Eye (tissue), 1 donor: ENCODE measurements around the gene PAFAH1B1.
A peak's percentile ranks its signal among the peaks of the same experiment; 100 is the strongest.
"Not testable (repeated sequence)": the region's sequence is repeated elsewhere in the genome, so short reads cannot be mapped to it uniquely, and the experiment has no call there.

Experiments used
- DNase-seq: peaks from one replicate; pipeline ENCODE4 v3.0.0-alpha.2; 2015

The PAFAH1B1 gene

GRCh38 chr17:2690165-2691068 is 97.0 kb downstream of the PAFAH1B1 start:
- peak; percentile 47 for DNase-seq

- DNase-seq, result no peak
These were observed 97.8 kb downstream of the PAFAH1B1 start for GRCh38 chr17:2691069-2691871.

DNA sequence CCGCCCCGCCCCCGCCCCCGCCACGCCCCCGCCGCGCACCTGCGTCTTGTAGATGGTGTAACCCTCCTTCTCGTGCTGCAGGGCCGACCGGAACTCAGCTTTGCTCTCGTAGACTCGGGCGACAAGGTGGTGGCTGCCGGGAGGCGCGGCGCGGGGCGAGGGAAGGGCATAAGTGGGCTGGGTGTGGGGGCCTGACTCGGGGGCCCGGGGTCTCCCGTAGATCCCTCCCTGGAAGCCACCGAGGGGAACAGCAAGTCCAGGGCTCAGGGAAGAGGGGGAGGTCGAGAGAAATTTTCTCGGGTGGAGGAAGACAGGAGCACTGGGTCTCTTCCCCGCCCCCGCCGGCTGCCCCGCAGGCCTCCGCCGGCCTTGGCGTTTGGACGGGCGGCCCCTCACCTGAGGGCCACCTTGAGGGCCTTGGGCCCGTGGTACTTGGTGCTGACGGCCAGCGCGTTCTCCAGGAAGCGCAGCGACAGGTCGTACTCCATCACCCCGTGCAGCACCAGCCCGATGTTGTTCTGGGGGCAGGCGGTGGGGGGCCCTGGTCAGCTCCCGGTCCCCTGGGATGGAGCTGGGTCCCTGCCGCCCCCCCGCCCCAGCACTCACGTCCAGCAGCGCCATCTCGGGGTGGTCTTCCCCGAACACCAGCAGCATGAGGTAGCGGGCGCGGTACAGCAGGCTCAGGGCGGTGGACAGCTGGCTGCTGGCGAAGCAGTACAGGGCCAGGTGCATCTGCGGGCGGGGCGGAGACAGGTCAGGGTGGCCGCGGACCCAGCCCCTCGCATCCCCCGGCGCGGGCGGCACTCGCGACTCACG is 98.7 kb downstream of the PAFAH1B1 start:
- DNase-seq, result no peak

GRCh38 chr17:2692781-2693135 is 99.3 kb downstream of the PAFAH1B1 start:
- DNase-seq, result no peak

DNA sequence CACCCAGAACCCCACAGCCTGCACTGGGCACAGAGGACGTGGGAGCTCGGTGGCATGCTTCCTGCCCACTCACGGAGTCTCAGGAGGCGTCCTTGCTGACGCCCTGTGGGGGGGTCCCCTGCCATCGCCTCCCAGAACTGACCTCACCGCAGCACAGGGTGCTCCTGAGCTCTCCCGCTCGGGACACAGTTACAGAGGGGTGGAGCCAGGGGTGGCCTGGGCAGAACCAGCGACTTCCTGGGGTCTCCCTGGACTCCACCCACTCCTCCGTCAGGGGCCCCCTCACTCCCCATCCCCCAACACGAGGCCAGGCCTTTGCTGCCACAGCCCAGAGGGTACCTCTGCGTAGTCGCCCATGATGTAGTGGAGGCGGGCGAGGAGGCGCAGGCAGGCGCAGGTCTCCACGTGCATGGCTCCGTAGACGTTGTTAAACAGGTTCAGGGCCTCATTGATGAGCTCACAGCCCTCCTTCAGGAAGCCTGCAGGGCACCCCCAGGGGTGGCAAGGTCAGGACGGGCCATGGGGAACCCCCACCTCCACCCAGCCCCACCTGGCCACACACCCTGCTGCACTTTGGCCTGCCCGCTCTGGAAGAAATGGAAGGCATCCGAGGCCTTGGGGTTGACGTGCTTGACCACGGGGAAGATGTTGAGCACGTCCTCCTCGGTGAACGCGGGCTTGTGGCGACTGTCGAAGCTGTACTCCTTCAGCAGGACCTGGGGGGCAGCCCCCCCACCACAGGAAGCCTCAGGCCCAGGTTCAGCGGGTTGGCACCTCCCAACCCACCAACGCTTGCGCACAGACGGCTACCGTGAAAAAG is 100.3 kb downstream of the PAFAH1B1 start:
- DNase-seq, result no peak

DNA sequence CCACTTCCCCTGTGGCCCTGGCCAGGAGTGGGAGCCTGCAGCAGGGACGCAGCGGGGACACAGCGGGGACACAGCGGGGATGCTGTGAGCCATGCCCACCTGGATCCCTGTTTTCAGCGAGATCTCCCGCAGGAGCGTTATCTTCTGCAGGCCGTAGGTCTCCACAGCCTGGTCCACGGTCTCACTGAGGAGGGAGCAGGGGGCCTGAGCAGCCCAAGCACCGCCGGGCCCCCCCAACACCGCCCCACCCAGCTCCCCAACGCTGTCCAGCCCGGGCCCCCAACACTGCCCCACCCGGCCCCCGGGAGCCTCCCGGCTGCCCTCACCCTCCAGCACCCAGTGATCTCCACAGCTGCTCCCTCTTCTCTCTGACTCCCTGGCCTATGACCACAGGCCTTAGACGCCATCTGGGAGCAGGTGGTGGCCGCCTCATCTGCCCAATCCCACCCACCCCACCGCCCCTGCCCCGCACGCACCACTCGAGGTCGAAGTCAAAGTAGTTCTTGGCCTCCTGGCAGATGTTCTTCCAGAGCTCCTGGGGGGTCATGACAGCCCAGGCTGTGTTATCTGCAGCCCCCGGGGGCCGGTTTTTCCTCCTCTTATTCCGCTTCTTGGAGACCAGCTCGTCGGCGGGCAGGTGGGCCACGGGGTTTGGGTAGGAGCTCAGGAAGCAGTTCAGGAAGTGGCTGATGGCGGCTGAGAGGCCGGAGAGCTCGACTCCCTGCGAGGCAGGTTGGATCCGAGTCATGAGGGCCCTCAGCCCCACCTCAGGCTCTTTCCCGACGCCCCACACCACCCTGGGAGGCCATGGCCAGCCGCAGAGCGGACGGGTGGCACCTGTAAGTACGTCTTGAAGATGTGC is 101.2 kb downstream of the PAFAH1B1 start:
- DNase-seq, result no peak

DNA sequence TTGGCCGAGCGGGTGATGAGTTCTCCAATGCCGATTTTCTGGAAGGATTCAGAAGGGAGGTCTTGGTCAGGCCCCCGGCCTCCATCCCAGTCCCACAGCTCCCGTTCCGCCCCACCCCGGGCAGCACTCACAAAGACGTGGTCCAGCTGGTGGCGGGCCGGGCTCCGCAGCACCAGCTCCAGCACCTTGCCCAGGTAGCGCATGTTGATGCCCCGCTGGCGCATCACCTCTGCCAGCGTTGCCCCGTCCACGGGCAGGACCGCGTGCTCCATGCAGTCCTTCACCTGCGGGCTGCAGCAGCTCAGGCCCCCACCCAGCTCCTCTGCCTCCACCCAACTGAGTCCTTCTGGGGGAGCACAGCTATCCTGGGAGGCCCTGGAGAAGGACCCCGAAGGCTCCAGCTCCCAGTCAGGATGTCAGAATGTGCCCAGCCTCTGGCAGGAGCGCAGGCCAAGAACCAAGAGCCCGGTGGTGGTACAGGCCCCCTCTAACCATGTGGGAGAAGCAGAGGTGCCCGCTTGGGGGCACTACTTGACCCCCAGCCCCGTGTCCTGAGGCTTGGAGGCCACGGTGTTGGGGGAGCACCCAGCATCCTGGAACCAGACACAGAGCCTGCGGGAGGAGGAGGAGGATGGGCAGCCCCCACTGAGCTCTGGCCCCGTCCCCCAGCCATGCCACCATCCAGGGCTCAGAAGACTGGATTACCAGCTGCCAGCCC is 101.9 kb downstream of the PAFAH1B1 start:
- DNase-seq, result no peak

DNA sequence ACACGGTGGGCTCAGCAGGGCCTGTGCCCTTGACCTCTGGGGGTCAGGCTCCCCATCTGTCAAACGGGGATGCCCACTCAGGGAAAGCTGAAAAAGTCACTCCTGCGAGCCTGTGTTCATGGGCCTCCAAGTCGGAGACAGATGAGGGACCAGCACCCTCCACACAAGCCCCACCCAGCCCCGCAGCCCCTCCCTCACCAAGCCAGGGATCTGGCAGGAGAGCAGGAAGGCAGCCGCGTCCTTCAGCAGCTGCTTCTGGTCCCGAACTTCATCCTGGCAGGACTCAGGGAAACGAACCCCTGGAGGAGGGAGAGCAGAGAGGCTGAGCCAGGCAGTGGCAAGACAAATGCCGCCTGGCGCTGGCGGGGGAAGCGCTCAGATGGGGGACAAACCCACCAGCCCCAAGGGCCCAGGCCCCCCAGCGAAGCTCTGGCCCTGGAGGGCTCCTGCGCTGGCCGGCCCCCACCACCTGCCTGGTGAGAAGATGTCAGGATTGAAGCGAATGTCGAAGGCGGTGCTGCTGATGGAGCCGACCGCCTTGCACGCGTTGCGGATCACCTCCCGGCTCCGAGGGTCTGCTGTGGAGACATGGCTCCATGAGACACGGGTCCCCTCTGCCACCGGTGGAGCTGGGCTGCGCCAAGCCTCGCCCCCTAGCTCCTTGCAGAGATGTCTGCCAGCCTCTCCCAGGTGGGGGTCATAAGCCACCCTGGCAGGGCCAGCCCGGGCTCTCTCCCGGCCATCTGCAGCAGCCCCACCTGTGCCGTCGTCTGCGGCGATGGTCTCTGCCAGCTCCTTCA is 102.7 kb downstream of the PAFAH1B1 start:
- no peak for DNase-seq

GRCh38 chr17:2697611-2698162 is 104.2 kb downstream of the PAFAH1B1 start:
- DNase-seq, result no peak

GRCh38 chr17:2699216-2699805 is 105.9 kb downstream of the PAFAH1B1 start:
- DNase-seq, result not testable (repeated sequence)

- DNase-seq, result no peak
These were observed 106.6 kb downstream of the PAFAH1B1 start for GRCh38 chr17:2700030-2700490.

DNA sequence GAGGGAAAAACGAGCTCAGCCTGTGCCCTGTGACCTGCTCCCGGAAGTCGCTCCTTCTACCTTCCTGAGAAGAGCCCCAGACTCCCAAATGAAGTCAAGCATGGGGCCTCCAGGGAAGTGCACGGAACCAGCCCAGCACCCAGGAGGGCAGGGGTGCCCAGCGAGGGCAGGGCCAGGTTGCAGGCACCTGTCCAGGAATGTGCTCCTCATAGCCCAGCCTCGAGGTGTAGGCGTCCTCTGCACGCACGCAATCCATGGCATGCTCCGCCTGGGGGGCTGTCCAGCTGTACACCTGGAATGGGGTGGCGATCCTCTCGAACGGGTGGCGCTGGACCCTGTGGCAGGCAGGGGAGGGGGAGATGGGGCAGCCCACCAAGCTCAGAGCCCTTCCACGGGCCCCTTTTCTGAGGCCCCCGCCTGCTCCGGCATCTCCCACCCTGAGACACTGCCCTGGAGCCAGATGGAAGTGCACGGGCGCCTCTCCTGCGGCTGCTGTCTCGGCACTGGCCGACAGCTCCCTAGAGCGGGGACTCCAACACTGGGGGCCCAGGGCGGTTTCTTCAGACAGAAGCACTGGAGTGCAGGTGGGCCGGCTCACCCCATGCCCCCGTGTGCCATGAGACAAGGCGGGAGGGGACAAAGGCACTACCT is 107.2 kb downstream of the PAFAH1B1 start:
- no peak for DNase-seq

DNA sequence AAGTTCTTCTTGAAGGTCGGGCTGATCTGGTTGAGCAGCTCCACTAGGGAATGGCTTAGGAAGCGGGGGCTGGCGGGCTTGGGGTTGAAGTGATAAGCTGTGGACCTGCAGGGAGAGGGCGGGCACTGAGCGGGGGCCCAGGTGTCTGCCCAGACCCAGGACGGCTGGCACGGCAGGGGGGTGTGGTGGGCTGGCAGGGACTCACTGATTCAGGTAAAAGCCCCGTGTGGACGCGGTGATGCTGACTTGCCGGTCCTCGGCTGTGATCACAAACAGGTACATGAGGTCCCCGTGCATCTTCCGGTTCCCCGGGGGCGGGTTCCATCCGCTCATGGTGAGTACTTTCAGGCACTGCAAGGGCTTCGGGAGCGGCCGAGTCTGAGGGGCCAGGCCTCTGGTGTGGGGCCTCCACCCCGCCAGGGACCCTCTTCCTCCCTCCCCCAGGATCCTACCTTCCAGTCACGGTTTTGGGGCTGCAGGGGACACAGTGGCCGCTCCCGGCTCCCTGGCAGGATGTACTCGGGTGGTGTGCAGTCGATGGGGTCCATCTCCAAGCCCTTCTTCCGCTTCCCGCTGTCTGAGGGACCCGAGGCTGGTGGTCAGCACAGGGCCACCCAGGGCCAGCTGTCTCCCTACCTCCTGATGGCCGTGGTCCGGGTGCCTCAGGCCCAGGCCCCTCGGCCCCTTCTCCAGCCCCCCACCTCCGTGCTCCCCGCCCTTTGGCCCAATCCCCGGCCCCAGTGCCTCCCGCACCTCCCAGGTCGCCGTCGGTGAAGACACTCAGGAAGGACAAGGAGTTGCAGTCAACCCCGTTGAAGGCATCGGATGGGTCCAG is 107.9 kb downstream of the PAFAH1B1 start:
- DNase-seq, result no peak

DNA sequence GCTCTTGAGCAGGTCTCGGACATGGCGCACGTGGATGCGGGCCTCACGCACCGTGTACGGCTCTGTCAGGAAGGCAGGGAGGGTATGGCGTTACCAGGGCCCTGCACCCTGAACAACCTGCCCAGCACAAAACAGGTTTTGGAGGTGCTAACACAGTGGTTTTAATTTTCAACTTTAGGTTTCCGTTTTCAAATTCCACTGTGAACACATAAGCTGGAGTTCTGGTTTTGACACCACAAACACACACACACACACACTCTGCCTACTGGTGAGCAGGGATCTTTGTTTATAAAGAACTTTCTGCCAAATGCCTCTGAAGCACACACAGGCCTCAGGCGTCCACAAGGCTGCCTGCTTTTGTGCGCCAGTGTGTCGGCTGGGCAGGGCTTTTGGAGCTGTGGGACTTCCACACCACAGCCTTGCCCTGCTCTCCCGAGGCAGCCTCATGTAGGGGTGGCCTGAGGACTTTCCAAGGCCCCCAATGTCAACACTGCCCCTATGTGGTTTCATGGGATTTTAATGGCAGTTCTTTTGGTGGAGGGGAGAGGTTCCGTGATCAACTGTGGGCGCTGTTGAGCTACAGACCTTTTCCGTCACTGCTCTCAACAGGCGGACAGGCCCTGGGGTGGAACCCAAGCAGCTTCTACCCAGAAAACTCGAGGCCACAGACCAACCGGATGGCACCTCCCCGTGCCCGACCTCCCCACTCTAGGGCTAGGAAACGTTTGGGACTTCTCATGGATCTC is 108.7 kb downstream of the PAFAH1B1 start:
- no peak for DNase-seq

GRCh38 chr17:2703181-2703580 is 109.7 kb downstream of the PAFAH1B1 start:
- DNase-seq, result no peak

GRCh38 chr17:2703606-2704005 is 110.2 kb downstream of the PAFAH1B1 start:
- DNase-seq, result no peak
